ENCODE measurements around the gene MUTYH. TPM values are rescaled to one million over a fixed set of nuclear protein-coding genes. Genes with fewer than 3 reads are reported as not detected.

Gene MUTYH
- total and polyA plus RNA-seq, 9 of the 15 experiments (the other 6 are each of a cell fraction or from before 2014, with no cell fraction given) = 3.4 to 53.5 (median 29.0) TPM

Other genes with a start within 250 kb of the MUTYH start
Only the 7 nearest of the 9 such genes appear.
- gene ZSWIM5, start 133.8 kb downstream of the MUTYH start, total RNA-seq (2014; rRNA removed) = under 0.01 and 0.08 TPM in 2 replicates
- gene ZSWIM5, start 133.8 kb downstream of the MUTYH start, total RNA-seq (2014; rRNA removed; fragmentation: Illumina TruSeq; extraction: Trizol) = 0.04 TPM in 1 of 2 replicates, not detected in the other
- 0.04 TPM in 2 replicates for gene ZSWIM5, start 133.8 kb downstream of the MUTYH start, total RNA-seq (2015; rRNA removed; fragmentation: Illumina TruSeq; extraction: Trizol)
- 0.07 and 0.22 TPM in 2 replicates for gene ZSWIM5, start 133.8 kb downstream of the MUTYH start, total RNA-seq (2021)
- 0.01 TPM in 1 of 2 replicates, not detected in the other for gene ZSWIM5, start 133.8 kb downstream of the MUTYH start, polyA plus RNA-seq (2011; rRNA removed)
- gene ZSWIM5, start 133.8 kb downstream of the MUTYH start, polyA plus RNA-seq (2014; fragmentation: Illumina TruSeq; extraction: Trizol) = 0.03 TPM in 1 of 2 replicates, not detected in the other
- gene ZSWIM5, start 133.8 kb downstream of the MUTYH start, polyA plus RNA-seq (2014; fragmentation: Nextera tagmentation; extraction: Ambion mirVana) = not detected
- 0.03 TPM in 1 of 2 replicates, not detected in the other for gene ZSWIM5, start 133.8 kb downstream of the MUTYH start, polyA plus RNA-seq (2014; rRNA removed)
- gene HPDL, start 13.5 kb downstream of the MUTYH start, total RNA-seq (2014; rRNA removed) = not detected in 2 replicates
- not detected in 2 replicates for gene HPDL, start 13.5 kb downstream of the MUTYH start, total RNA-seq (2014; rRNA removed; fragmentation: Illumina TruSeq; extraction: Trizol)
- not detected in 2 replicates for gene HPDL, start 13.5 kb downstream of the MUTYH start, total RNA-seq (2015; rRNA removed; fragmentation: Illumina TruSeq; extraction: Trizol)
- not detected in 2 replicates for gene HPDL, start 13.5 kb downstream of the MUTYH start, total RNA-seq (2021)
- gene HPDL, start 13.5 kb downstream of the MUTYH start, polyA plus RNA-seq (2011; rRNA removed) = not detected in 2 replicates
- not detected in 2 replicates for gene HPDL, start 13.5 kb downstream of the MUTYH start, polyA plus RNA-seq (2014; fragmentation: Illumina TruSeq; extraction: Trizol)
- gene HPDL, start 13.5 kb downstream of the MUTYH start, polyA plus RNA-seq (2014; fragmentation: Nextera tagmentation; extraction: Ambion mirVana) = not detected
- gene HPDL, start 13.5 kb downstream of the MUTYH start, polyA plus RNA-seq (2014; rRNA removed) = not detected in 2 replicates
- gene TOE1, start 270 bp downstream of the MUTYH start, total RNA-seq (2014; rRNA removed) = 36.7 and 46.9 TPM in 2 replicates
- gene TOE1, start 270 bp downstream of the MUTYH start, total RNA-seq (2014; rRNA removed; fragmentation: Illumina TruSeq; extraction: Trizol) = 25.0 and 32.1 TPM in 2 replicates
- 46.5 and 46.9 TPM in 2 replicates for gene TOE1, start 270 bp downstream of the MUTYH start, total RNA-seq (2015; rRNA removed; fragmentation: Illumina TruSeq; extraction: Trizol)
- 32.5 and 33.9 TPM in 2 replicates for gene TOE1, start 270 bp downstream of the MUTYH start, total RNA-seq (2021)
- 30.4 and 36.0 TPM in 2 replicates for gene TOE1, start 270 bp downstream of the MUTYH start, polyA plus RNA-seq (2011; rRNA removed)
- 40.1 and 47.2 TPM in 2 replicates for gene TOE1, start 270 bp downstream of the MUTYH start, polyA plus RNA-seq (2014; fragmentation: Illumina TruSeq; extraction: Trizol)
- gene TOE1, start 270 bp downstream of the MUTYH start, polyA plus RNA-seq (2014; fragmentation: Nextera tagmentation; extraction: Ambion mirVana) = 10 to 100 TPM; 59.8 to 85.7 TPM
- gene TOE1, start 270 bp downstream of the MUTYH start, polyA plus RNA-seq (2014; rRNA removed) = 38.0 and 44.8 TPM in 2 replicates
- gene TESK2, start 150.7 kb upstream of the MUTYH start, total RNA-seq (2014; rRNA removed) = 3.0 and 3.1 TPM in 2 replicates
- gene TESK2, start 150.7 kb upstream of the MUTYH start, total RNA-seq (2014; rRNA removed; fragmentation: Illumina TruSeq; extraction: Trizol) = 2.7 and 3.2 TPM in 2 replicates
- gene TESK2, start 150.7 kb upstream of the MUTYH start, total RNA-seq (2015; rRNA removed; fragmentation: Illumina TruSeq; extraction: Trizol) = 4.9 and 5.3 TPM in 2 replicates
- gene TESK2, start 150.7 kb upstream of the MUTYH start, total RNA-seq (2021) = 3.3 and 3.7 TPM in 2 replicates
- gene TESK2, start 150.7 kb upstream of the MUTYH start, polyA plus RNA-seq (2011; rRNA removed) = 1.0 and 3.7 TPM in 2 replicates
- 4.3 and 4.7 TPM in 2 replicates for gene TESK2, start 150.7 kb upstream of the MUTYH start, polyA plus RNA-seq (2014; fragmentation: Illumina TruSeq; extraction: Trizol)
- 1 to 10 TPM; 1.6 to 1.9 TPM for gene TESK2, start 150.7 kb upstream of the MUTYH start, polyA plus RNA-seq (2014; fragmentation: Nextera tagmentation; extraction: Ambion mirVana)
- gene TESK2, start 150.7 kb upstream of the MUTYH start, polyA plus RNA-seq (2014; rRNA removed) = 3.7 TPM in 2 replicates
- 3.5 and 4.1 TPM in 2 replicates for gene CCDC163, start 159.6 kb upstream of the MUTYH start, total RNA-seq (2014; rRNA removed)
- 5.2 and 5.5 TPM in 2 replicates for gene CCDC163, start 159.6 kb upstream of the MUTYH start, total RNA-seq (2014; rRNA removed; fragmentation: Illumina TruSeq; extraction: Trizol)
- 3.8 and 4.0 TPM in 2 replicates for gene CCDC163, start 159.6 kb upstream of the MUTYH start, total RNA-seq (2015; rRNA removed; fragmentation: Illumina TruSeq; extraction: Trizol)
- gene CCDC163, start 159.6 kb upstream of the MUTYH start, total RNA-seq (2021) = 5.5 and 6.2 TPM in 2 replicates
- 7.2 and 12.0 TPM in 2 replicates for gene CCDC163, start 159.6 kb upstream of the MUTYH start, polyA plus RNA-seq (2011; rRNA removed)
- gene CCDC163, start 159.6 kb upstream of the MUTYH start, polyA plus RNA-seq (2014; fragmentation: Illumina TruSeq; extraction: Trizol) = 6.2 TPM in 2 replicates
- 1 to 10 TPM; 3.7 to 8.2 TPM for gene CCDC163, start 159.6 kb upstream of the MUTYH start, polyA plus RNA-seq (2014; fragmentation: Nextera tagmentation; extraction: Ambion mirVana)
- 4.8 and 7.8 TPM in 2 replicates for gene CCDC163, start 159.6 kb upstream of the MUTYH start, polyA plus RNA-seq (2014; rRNA removed)
- gene MMACHC, start 159.9 kb upstream of the MUTYH start, total RNA-seq (2014; rRNA removed) = 11.9 and 15.2 TPM in 2 replicates
- 7.8 and 8.1 TPM in 2 replicates for gene MMACHC, start 159.9 kb upstream of the MUTYH start, total RNA-seq (2014; rRNA removed; fragmentation: Illumina TruSeq; extraction: Trizol)
- 12.5 and 13.0 TPM in 2 replicates for gene MMACHC, start 159.9 kb upstream of the MUTYH start, total RNA-seq (2015; rRNA removed; fragmentation: Illumina TruSeq; extraction: Trizol)
- gene MMACHC, start 159.9 kb upstream of the MUTYH start, total RNA-seq (2021) = 18.8 and 19.1 TPM in 2 replicates
- 8.5 and 8.8 TPM in 2 replicates for gene MMACHC, start 159.9 kb upstream of the MUTYH start, polyA plus RNA-seq (2011; rRNA removed)
- gene MMACHC, start 159.9 kb upstream of the MUTYH start, polyA plus RNA-seq (2014; fragmentation: Illumina TruSeq; extraction: Trizol) = 20.4 and 21.0 TPM in 2 replicates
- gene MMACHC, start 159.9 kb upstream of the MUTYH start, polyA plus RNA-seq (2014; fragmentation: Nextera tagmentation; extraction: Ambion mirVana) = 10 to 100 TPM in 1 of 2 experiments, 1 to 10 TPM in 1; 8.9 to 11.4 TPM
- gene MMACHC, start 159.9 kb upstream of the MUTYH start, polyA plus RNA-seq (2014; rRNA removed) = 8.0 and 11.7 TPM in 2 replicates
- 748 and 796 TPM in 2 replicates for gene PRDX1, start 181.4 kb upstream of the MUTYH start, total RNA-seq (2014; rRNA removed)
- 1,380 and 1,529 TPM in 2 replicates for gene PRDX1, start 181.4 kb upstream of the MUTYH start, total RNA-seq (2014; rRNA removed; fragmentation: Illumina TruSeq; extraction: Trizol)
- 989 and 1,002 TPM in 2 replicates for gene PRDX1, start 181.4 kb upstream of the MUTYH start, total RNA-seq (2015; rRNA removed; fragmentation: Illumina TruSeq; extraction: Trizol)
- gene PRDX1, start 181.4 kb upstream of the MUTYH start, total RNA-seq (2021) = 894 and 993 TPM in 2 replicates
- 864 and 1,258 TPM in 2 replicates for gene PRDX1, start 181.4 kb upstream of the MUTYH start, polyA plus RNA-seq (2011; rRNA removed)
- gene PRDX1, start 181.4 kb upstream of the MUTYH start, polyA plus RNA-seq (2014; fragmentation: Illumina TruSeq; extraction: Trizol) = 981 and 1,045 TPM in 2 replicates
- 1,000 to 10,000 TPM; 2,282 to 2,388 TPM for gene PRDX1, start 181.4 kb upstream of the MUTYH start, polyA plus RNA-seq (2014; fragmentation: Nextera tagmentation; extraction: Ambion mirVana)
- gene PRDX1, start 181.4 kb upstream of the MUTYH start, polyA plus RNA-seq (2014; rRNA removed) = 1,029 and 1,274 TPM in 2 replicates

Data from K562 (cell line).